Liver (tissue), 9 donors: ENCODE data around the gene TOMM22. TPM values are rescaled to one million over a fixed set of nuclear protein-coding genes. Genes with fewer than 3 reads are reported as not detected.

ENCODE experiments used
- DNase-seq: peaks from one replicate; pipeline ENCODE4 v3.0.0-alpha.2; 2017; ENCODE audit warnings: low spot score
- H3K27ac ChIP-seq, 2 donors: one replicate each; pipeline ENCODE4 v1.7.0; 2013; ENCODE audit warnings: inconsistent platforms in 2 of 2, low read length in 2 of 2, control low read depth in 1 of 2, low read depth in 1 of 2, mild to moderate bottlenecking in 1 of 2
- H3K27me3 ChIP-seq, 4 donors: one replicate each; pipeline versions ENCODE4 v1.6.1 to v1.7.0; 2013; ENCODE audit warnings: low read length in 3 of 4, inconsistent platforms in 1 of 4, mild to moderate bottlenecking in 1 of 4, moderate library complexity in 1 of 4; ENCODE audit not compliant: control insufficient read depth in 4 of 4, insufficient read depth in 4 of 4
- H3K36me3 ChIP-seq, 4 donors: one replicate each; pipeline versions ENCODE4 v1.6.1 to v1.7.0; 2013; ENCODE audit warnings: low read length in 3 of 4, mild to moderate bottlenecking in 3 of 4, low read depth in 1 of 4, moderate library complexity in 1 of 4; ENCODE audit not compliant: control insufficient read depth in 4 of 4, insufficient read depth in 3 of 4
- H3K4me1 ChIP-seq, 4 donors: one replicate each; pipeline versions ENCODE4 v1.6.1 to v1.7.0; 2013; ENCODE audit warnings: low read length in 3 of 4, mild to moderate bottlenecking in 3 of 4, moderate library complexity in 1 of 4; ENCODE audit not compliant: control insufficient read depth in 4 of 4, insufficient read depth in 4 of 4
- H3K4me3 ChIP-seq, 3 donors: one replicate each; pipeline versions ENCODE4 v1.6.1 to v1.7.0; 2013; ENCODE audit warnings: low read length in 3 of 3, control low read depth in 1 of 3, low read depth in 1 of 3, mild to moderate bottlenecking in 1 of 3
- H3K9ac ChIP-seq, 2 donors: one replicate each; pipeline ENCODE4 v1.7.0; 2013; ENCODE audit warnings: low read length in 2 of 2, mild to moderate bottlenecking in 2 of 2, moderate library complexity in 2 of 2, control low read depth in 1 of 2, low read depth in 1 of 2
- H3K9me3 ChIP-seq, 4 donors: one replicate each; pipeline versions ENCODE4 v1.6.1 to v1.7.0; 2013; ENCODE audit warnings: low read length in 3 of 4; ENCODE audit not compliant: control insufficient read depth in 4 of 4
- ATF3 ChIP-seq: IDR thresholded peaks from 2 replicates; pipeline ENCODE4 v1.6.1; 2016; ENCODE audit warnings: antibody characterized with exemption
- CTCF ChIP-seq: fragments of 150-350 bp; IDR thresholded peaks from 2 replicates; pipeline ENCODE4 v1.5.1; 2017; ENCODE audit warnings: improper control_type of control experiment, low read depth, low read length; ENCODE audit not compliant: missing input control
- FOXA1 ChIP-seq: IDR thresholded peaks from 2 replicates; pipeline ENCODE4 v1.6.1; 2016; ENCODE audit warnings: antibody characterized with exemption
- FOXA2 ChIP-seq: IDR thresholded peaks from 2 replicates; pipeline ENCODE4 v1.6.1; 2016; ENCODE audit warnings: antibody characterized with exemption
- GABPA ChIP-seq, 2 donors: IDR thresholded peaks in 1 of 2; conservative IDR thresholded peaks in 1 of 2; 2 replicates each; pipeline ENCODE4 v1.6.1; 2016; ENCODE audit warnings: antibody characterized with exemption in 2 of 2, mild to moderate bottlenecking in 1 of 2, moderate library complexity in 1 of 2
- HNF4A ChIP-seq, 2 donors: conservative IDR thresholded peaks; 2 replicates each; pipeline ENCODE4 v1.6.1; 2016; ENCODE audit warnings: antibody characterized with exemption in 2 of 2, mild to moderate bottlenecking in 2 of 2
- HNF4G ChIP-seq: IDR thresholded peaks from 2 replicates; pipeline ENCODE4 v1.6.1; 2016; ENCODE audit warnings: antibody characterized with exemption
- MAX ChIP-seq: IDR thresholded peaks from 2 replicates; pipeline ENCODE4 v1.6.1; 2016; ENCODE audit warnings: antibody characterized with exemption
- NR2F2 ChIP-seq: IDR thresholded peaks from 2 replicates; pipeline ENCODE4 v1.6.1; 2016; ENCODE audit warnings: antibody characterized with exemption
- REST ChIP-seq: IDR thresholded peaks from 2 replicates; pipeline ENCODE4 v1.6.1; 2016; ENCODE audit warnings: antibody characterized with exemption, mild to moderate bottlenecking
- SP1 ChIP-seq: IDR thresholded peaks from 2 replicates; pipeline ENCODE4 v1.6.1; 2018; ENCODE audit warnings: antibody characterized with exemption, mild to moderate bottlenecking
- TAF1 ChIP-seq: conservative IDR thresholded peaks from 2 replicates; pipeline ENCODE4 v1.6.1; 2016; ENCODE audit warnings: antibody characterized with exemption, mild to moderate bottlenecking
- ZBTB33 ChIP-seq: IDR thresholded peaks from 2 replicates; pipeline ENCODE4 v1.6.1; 2016; ENCODE audit warnings: antibody characterized with exemption
- WGBS: extraction: QIAGEN DNeasy Blood & Tissue Kit; methylation state at CpG from one replicate; pipeline ENCODE4 v1.1.7; 2013; 5-methylcytosine and 5-hydroxymethylcytosine counted together
- polyA plus RNA-seq, 2 donors: library from polyadenylated mRNA; stranded (reverse) in 1 of 2; unstranded in 1 of 2; fragments of 200-250 nt in 1 of 2; fragments of >200 nt in 1 of 2; fragmentation: Nextera tagmentation in 1 of 2; extraction: Ambion mirVana in 1 of 2; gene quantifications; one replicate each; pipeline versions ENCODE4 v1.2.1 to v1.2.3, GENCODE V29; 2013 to 2015
- total RNA-seq, 2 donors: library from RNA; depleted of rRNA; stranded (reverse); fragments of >200 nt; gene quantifications; one replicate each; pipeline ENCODE4 v1.2.3, GENCODE V29; 2014
- donor health status: healthy.
- donor health status: healthy.
- donor health status: healthy.
- donor health status: healthy.
- donor health status: healthy.

Gene TOMM22
- total and polyA plus RNA-seq, 4 donors: 20.2 to 44.3 (median 21.3) TPM

- no peak for TF ChIP-seq REST
- no peak for TF ChIP-seq FOXA2
- TF ChIP-seq NR2F2: no peak
- no peak for TF ChIP-seq GABPA (IDR thresholded peaks at IDR 0.05 in 1 of 2, conservative IDR thresholded peaks at IDR 0.05 in 1 of 2)
- TF ChIP-seq HNF4G: no peak
- TF ChIP-seq FOXA1: no peak
- TF ChIP-seq TAF1: no peak
Observed at GRCh38 chr22:38716271-38716670, 34.5 kb downstream of the TOMM22 start (continued).

- H3K9me3 ChIP-seq: no peaks in the 10 kb centered on the region
- no peak overlapping the region for H3K27ac ChIP-seq
- TF ChIP-seq ATF3 (no peak), FOXA2 (no peak), CTCF (no peak), REST (no peak), MAX (no peak), ZBTB33 (no peak), FOXA1 (no peak), HNF4A (conservative IDR thresholded peaks at IDR 0.05) (no peak), SP1 (no peak)
- H3K9ac ChIP-seq: no peak overlapping the region
- WGBS: 93% methylated on average over 9 of the region's 9 CpGs
- H3K27me3 ChIP-seq: no peaks in the 10 kb centered on the region
- H3K4me3 ChIP-seq: no peak overlapping the region
- peaks cover 6 to 35% (median 20%) of the 10 kb centered on the region in 4 donors for H3K36me3 ChIP-seq
- no peak for DNase-seq
- no peaks in the 10 kb centered on the region for H3K4me1 ChIP-seq
Observed at GRCh38 chr22:38716826-38717225, 35.1 kb downstream of the TOMM22 start.
